SK-N-SH (cell line): ENCODE results near the gene EPHB4. TPM values are rescaled to one million over a fixed set of nuclear protein-coding genes. Genes with fewer than 3 reads are reported as not detected.

ENCODE experiments used
- CTCF ChIA-PET: fragments of 300-600, 350-600 bp; formaldehyde crosslinking; extraction: SDS; loops from one replicate; lab custom pipeline; 2021; lab: Yijun Ruan, JAX
- POLR2A ChIA-PET: fragments of 350-600 bp; sonication (Branson Sonifier 250); formaldehyde crosslinking; extraction: SDS; loops from one replicate; lab custom pipeline; 2020; ENCODE audit warnings: antibody characterized with exemption, inconsistent platforms; lab: Yijun Ruan, JAX
- DNase-seq: peaks from one replicate; pipeline ENCODE4 v3.0.0; 2012
- H2AFZ ChIP-seq: fragments of 200-600 bp; sonication (generic); 2 replicates; pipeline ENCODE4 v1.8.1; 2016; ENCODE audit warnings: antibody characterized with exemption, mild to moderate bottlenecking, low read depth
- H3F3A ChIP-seq: fragments of 200-600 bp; sonication (generic); replicated peaks from 2 replicates; pipeline ENCODE3; 2016; ENCODE audit warnings: antibody characterized with exemption, mild to moderate bottlenecking; ENCODE audit not compliant: insufficient read depth
- H3K27ac ChIP-seq, 2 experiments: fragments of 200-500 bp in 1 of 2; fragments of 200-600 bp in 1 of 2; sonication (Bioruptor generic) in 1 of 2; sonication (generic), shearing (Covaris generic) in 1 of 2; 2 replicates each; pipeline versions ENCODE4 v1.5.1 to v1.6.1; 2014 to 2016; ENCODE audit warnings: low read depth in 2 of 2, inconsistent platforms in 1 of 2, low read length in 1 of 2, mild to moderate bottlenecking in 1 of 2, mixed read lengths in 1 of 2
- H3K27me3 ChIP-seq: fragments of 200-600 bp; sonication (generic), shearing (Covaris generic); 2 replicates; pipeline ENCODE4 v1.6.1; 2016; ENCODE audit warnings: mixed run types; ENCODE audit not compliant: insufficient read depth
- H3K36me3 ChIP-seq, 2 experiments: fragments of 200-500 bp in 1 of 2; fragments of 200-600 bp in 1 of 2; sonication (Bioruptor generic) in 1 of 2; sonication (generic) in 1 of 2; replicated peaks in 1 of 2; 2 replicates each; pipeline versions ENCODE3 to v1.5.1; 2014 to 2016; ENCODE audit warnings: low read length in 1 of 2, mild to moderate bottlenecking in 1 of 2; ENCODE audit not compliant: insufficient read depth in 2 of 2, control insufficient read depth in 1 of 2
- H3K4me1 ChIP-seq, 2 experiments: fragments of 200-500 bp in 1 of 2; fragments of 200-600 bp in 1 of 2; sonication (Bioruptor generic) in 1 of 2; sonication (generic), shearing (Covaris generic) in 1 of 2; 2 replicates each; pipeline versions ENCODE4 v1.5.1 to v1.6.1; 2014 to 2016; ENCODE audit warnings: low read depth in 1 of 2, low read length in 1 of 2, mixed run types in 1 of 2; ENCODE audit not compliant: insufficient read depth in 2 of 2, control insufficient read depth in 1 of 2
- H3K4me2 ChIP-seq: fragments of 200-600 bp; sonication (generic), shearing (Covaris generic); 2 replicates; pipeline ENCODE4 v1.6.1; 2017; ENCODE audit warnings: mixed run types
- H3K4me3 ChIP-seq, 2 experiments: fragments of 200-500 bp in 1 of 2; fragments of 200-600 bp in 1 of 2; sonication (Bioruptor generic) in 1 of 2; sonication (generic), shearing (Covaris generic) in 1 of 2; 2 replicates each; pipeline versions ENCODE4 v1.5.1 to v1.8.1; 2014 to 2016; ENCODE audit warnings: low read depth in 2 of 2, inconsistent platforms in 1 of 2, low read length in 1 of 2, mild to moderate bottlenecking in 1 of 2, mixed read lengths in 1 of 2, moderate library complexity in 1 of 2
- H3K79me2 ChIP-seq: fragments of 200-600 bp; sonication (generic); 2 replicates; pipeline ENCODE4 v1.8.1; 2017; ENCODE audit warnings: mild to moderate bottlenecking; ENCODE audit not compliant: insufficient read depth
- H3K9ac ChIP-seq: fragments of 200-600 bp; sonication (generic); 2 replicates; pipeline ENCODE4 v1.6.1; 2017; ENCODE audit warnings: mixed run types
- H3K9me2 ChIP-seq: fragments of 200-600 bp; sonication (generic); 2 replicates; pipeline ENCODE4 v1.6.1; 2017; ENCODE audit warnings: mixed run types
- H3K9me3 ChIP-seq: fragments of 200-600 bp; sonication (generic); 2 replicates; pipeline ENCODE4 v1.6.1; 2017; ENCODE audit warnings: mixed run types, mild to moderate bottlenecking, moderate library complexity
- H4K20me1 ChIP-seq: fragments of 200-600 bp; sonication (generic); 2 replicates; pipeline ENCODE4 v1.6.1; 2017; ENCODE audit warnings: mild to moderate bottlenecking, mixed run types; ENCODE audit not compliant: insufficient read depth
- CHD2 ChIP-seq: fragments of 150-350 bp; IDR thresholded peaks from 2 replicates; pipeline ENCODE4 v1.6.1; 2018; ENCODE audit warnings: low read length; ENCODE audit not compliant: partially characterized antibody
- CTCF ChIP-seq: fragments of 200-600 bp; sonication (generic); IDR thresholded peaks from 2 replicates; pipeline ENCODE4 v1.6.1; 2017; ENCODE audit warnings: antibody characterized with exemption, mild to moderate bottlenecking, moderate library complexity
- ELF1 ChIP-seq: IDR thresholded peaks from 2 replicates; pipeline ENCODE4 v1.4.0; 2012
- EP300 ChIP-seq, 2 experiments: IDR thresholded peaks; 2 replicates each; pipeline versions ENCODE4 v1.4.0 to v1.6.1; 2012; ENCODE audit warnings: borderline replicate concordance in 1 of 2, low read depth in 1 of 2, low read length in 1 of 2
- FOSL2 ChIP-seq: IDR thresholded peaks from 2 replicates; pipeline ENCODE4 v1.4.0; 2012; ENCODE audit warnings: low read depth, mild to moderate bottlenecking, moderate library complexity, borderline replicate concordance
- FOXJ3 ChIP-seq: sonication (generic); formaldehyde crosslinking; IDR thresholded peaks from 2 replicates; pipeline ENCODE4 v1.5.1; 2020; ENCODE audit warnings: mild to moderate bottlenecking, missing genetic modification reagents
- FOXM1 ChIP-seq: IDR thresholded peaks from 2 replicates; pipeline ENCODE4 v1.4.0; 2012; ENCODE audit warnings: low read depth, mild to moderate bottlenecking
- GATA2 ChIP-seq: sonication (generic); formaldehyde crosslinking; IDR thresholded peaks from 2 replicates; pipeline ENCODE4 v1.5.0; 2020; ENCODE audit warnings: mild to moderate bottlenecking, missing genetic modification reagents
- IRF3 ChIP-seq: fragments of 150-350 bp; IDR thresholded peaks from 2 replicates; pipeline ENCODE4 v1.6.1; 2016; ENCODE audit warnings: mild to moderate bottlenecking, low read depth, low read length
- RXRA ChIP-seq: IDR thresholded peaks from 2 replicates; pipeline ENCODE4 v1.4.0; 2012; ENCODE audit warnings: low read depth, mild to moderate bottlenecking, borderline replicate concordance
- SIN3A ChIP-seq: IDR thresholded peaks from 2 replicates; pipeline ENCODE4 v1.6.1; 2012; ENCODE audit warnings: low read depth, mild to moderate bottlenecking, low read length, moderate library complexity, borderline replicate concordance
- SMC3 ChIP-seq: IDR thresholded peaks from 2 replicates; pipeline ENCODE4 v1.6.1; 2012; ENCODE audit warnings: low read depth, low read length, improper control_type of control experiment
- TAF1 ChIP-seq: IDR thresholded peaks from 2 replicates; pipeline ENCODE4 v1.6.1; 2012; ENCODE audit warnings: low read depth, mild to moderate bottlenecking, low read length, moderate library complexity, borderline replicate concordance
- TEAD4 ChIP-seq: IDR thresholded peaks from 2 replicates; pipeline ENCODE4 v1.4.0; 2012; ENCODE audit warnings: mild to moderate bottlenecking, borderline replicate concordance; ENCODE audit not compliant: insufficient read depth
- YY1 ChIP-seq: IDR thresholded peaks from 2 replicates; pipeline ENCODE4 v1.4.0; 2012; ENCODE audit warnings: low read depth, mild to moderate bottlenecking
- WGBS: methylation state at CpG from one replicate; pipeline ENCODE4 v1.1.6; 2017; ENCODE audit warnings: low lambda C conversion rate; 5-methylcytosine and 5-hydroxymethylcytosine counted together
- polyA plus RNA-seq, 3 experiments: library from polyadenylated mRNA; depleted of rRNA; stranded (reverse); fragments of >200 nt; gene quantifications; 2 replicates each; pipeline ENCODE4 v1.2.3, GENCODE V29; 2012

EPHB4 gene
- polyA plus RNA-seq, 1 of the 3 experiments (the other 2 are of a cell fraction), result 64.4 TPM

- POLR2A ChIA-PET, result no interaction called here
- WGBS, result 56% methylated on average over 3 of the region's 3 CpGs
Measured at GRCh38 chr7:100753750-100754149, 73.6 kb downstream of the EPHB4 start.

GRCh38 chr7:100752994-100753393 lies 74.3 kb downstream of the EPHB4 start:
- WGBS, result 32% methylated on average over 5 of the region's 5 CpGs

More at GRCh38 chr7:100753750-100754149, 73.6 kb downstream of the EPHB4 start:
- TF ChIP-seq YY1 (no peak), FOXM1 (no peak), TAF1 (no peak), FOSL2 (no peak), SIN3A (no peak), EP300 (IDR thresholded peaks at IDR 0.05; ENCODE audit: borderline replicate concordance in 1 of 2, low read depth in 1 of 2, low read length in 1 of 2) (no peak), CTCF (no peak), SMC3 (no peak), RXRA (no peak), ELF1 (no peak), IRF3 (no peak)
- TF ChIP-seq, all 33 proteins: peak for 0
- no peaks in the 10 kb centered on the region for H4K20me1 ChIP-seq
- no peaks in the 10 kb centered on the region for H3K9me2 ChIP-seq
- H3K27me3 ChIP-seq, result peaks cover 66% of the 10 kb centered on the region
- no peak overlapping the region for H2AFZ ChIP-seq
- no peaks in the 10 kb centered on the region for H3K36me3 ChIP-seq
- H3K9ac ChIP-seq, result no peak overlapping the region
- DNase-seq, result no peak
- CTCF ChIA-PET, result interaction anchor here (0.9 to 1.7 kb wide), 4 partner anchors 10 to 98 kb away, joined by 3 to 8 read pairs (median 3); partner anchors contain the start of gene SLC12A9
- H3K9me3 ChIP-seq, result no peaks in the 10 kb centered on the region
- no peaks in the 10 kb centered on the region for H3K79me2 ChIP-seq
- H3K27ac ChIP-seq, result no peak overlapping the region
- no peak overlapping the region for H3K4me2 ChIP-seq
- H3F3A ChIP-seq, result no peaks in the 10 kb centered on the region
- H3K4me1 ChIP-seq, result no peaks in the 10 kb centered on the region
- H3K4me3 ChIP-seq, result no peak overlapping the region

More at GRCh38 chr7:100752994-100753393, 74.3 kb downstream of the EPHB4 start:
- no peak overlapping the region for H3K27ac ChIP-seq
- no peak overlapping the region for H3K9ac ChIP-seq
- CTCF ChIA-PET, result interaction anchor here (0.9 to 1.7 kb wide), 4 partner anchors 9 to 99 kb away, joined by 3 to 8 read pairs (median 3); partner anchors contain the start of gene SLC12A9
- DNase-seq, result no peak
- no peaks in the 10 kb centered on the region for H4K20me1 ChIP-seq
- no peaks in the 10 kb centered on the region for H3K9me3 ChIP-seq
- peaks cover 67% of the 10 kb centered on the region for H3K27me3 ChIP-seq
- H3K4me1 ChIP-seq, result no peaks in the 10 kb centered on the region
- no peaks in the 10 kb centered on the region for H3F3A ChIP-seq
- no peak overlapping the region for H3K4me3 ChIP-seq
- H3K9me2 ChIP-seq, result no peaks in the 10 kb centered on the region
- POLR2A ChIA-PET, result no interaction called here
- H3K4me2 ChIP-seq, result no peak overlapping the region
- TF ChIP-seq GATA2 (CRISPR knock-in tag) (no peak), TEAD4 (no peak), CHD2 (no peak), CTCF (no peak), EP300 (IDR thresholded peaks at IDR 0.05; ENCODE audit: borderline replicate concordance in 1 of 2, low read depth in 1 of 2, low read length in 1 of 2) (no peak), FOXJ3 (CRISPR knock-in tag) (no peak), RXRA (no peak)
- no peak overlapping the region for H2AFZ ChIP-seq
- H3K79me2 ChIP-seq, result no peaks in the 10 kb centered on the region
- no peaks in the 10 kb centered on the region for H3K36me3 ChIP-seq
